IPS-18c (cell line): ENCODE results near the gene ZNF155.

Source experiments
- H3K4me3 ChIP-seq: 2 replicates; pipeline ENCODE4 v1.7.0; 2013; ENCODE audit warnings: low read depth, mild to moderate bottlenecking, low read length, moderate library complexity; ENCODE audit not compliant: insufficient read depth
- H3K9me3 ChIP-seq: one replicate; pipeline ENCODE4 v1.6.1; 2013; ENCODE audit warnings: mild to moderate bottlenecking, low read length, moderate library complexity; ENCODE audit not compliant: control insufficient read depth, insufficient read depth

The ZNF155 gene

GRCh38 chr19:43997631-43998290 is 13.8 kb downstream of the ZNF155 start:
- no peaks in the 10 kb centered on the region for H3K9me3 ChIP-seq
- H3K4me3 ChIP-seq, result no peak overlapping the region

GRCh38 chr19:44002212-44002565 is 18.2 kb downstream of the ZNF155 start:
- Histone ChIP-seq H3K4me3 (peak overlapping the region; percentile 95), H3K9me3 (peaks cover 2% of the 10 kb centered on the region)

- peak within 1 kb of the TSS; percentile 95 for H3K4me3 ChIP-seq
- H3K9me3 ChIP-seq, result peaks cover 2% of the 10 kb centered on the region
Measured at GRCh38 chr19:44002566-44003460, 18.8 kb downstream of the ZNF155 start, which contains the start of gene ZNF230. Gene ZNF230, plus strand, starts transcription at chr19:44002957. Its CDS starts 4,122 bp downstream, at chr19:44007079.

GRCh38 chr19:44003461-44004009 is 19.5 kb downstream of the ZNF155 start:
- Histone ChIP-seq H3K4me3 (peak overlapping the region; percentile 95), H3K9me3 (peaks cover 2% of the 10 kb centered on the region)

- H3K9me3 ChIP-seq, result peaks cover 4% of the 10 kb centered on the region
- no peak overlapping the region for H3K4me3 ChIP-seq
Measured at GRCh38 chr19:44005973-44006372, 22.0 kb downstream of the ZNF155 start.

- H3K4me3 ChIP-seq, result no peak overlapping the region
- peaks cover 4% of the 10 kb centered on the region for H3K9me3 ChIP-seq
Measured at GRCh38 chr19:44007473-44007872, 23.5 kb downstream of the ZNF155 start.

GRCh38 chr19:44010468-44010867 is 26.5 kb downstream of the ZNF155 start:
- H3K9me3 ChIP-seq, result peaks cover 2% of the 10 kb centered on the region

GRCh38 chr19:44019498-44019897 is 35.5 kb downstream of the ZNF155 start:
- H3K9me3 ChIP-seq, result no peaks in the 10 kb centered on the region
- H3K4me3 ChIP-seq, result no peak overlapping the region

More at GRCh38 chr19:44010468-44010867, 26.5 kb downstream of the ZNF155 start:
- H3K4me3 ChIP-seq, result no peak overlapping the region; the same call in 1 of the 2 replicates

GRCh38 chr19:44021221-44021620 is 37.2 kb downstream of the ZNF155 start:
- no peaks in the 10 kb centered on the region for H3K9me3 ChIP-seq
- no peak overlapping the region for H3K4me3 ChIP-seq

- Histone ChIP-seq H3K4me3 (peak overlapping the region; percentile 97), H3K9me3 (no peaks in the 10 kb centered on the region)
Measured at GRCh38 chr19:44024900-44025216, 40.9 kb downstream of the ZNF155 start.

- Histone ChIP-seq H3K4me3 (peak within 1 kb of the TSS; percentile 97), H3K9me3 (no peaks in the 10 kb centered on the region)
Measured at GRCh38 chr19:44025217-44025936, 41.4 kb downstream of the ZNF155 start, which contains the start of gene ZNF222. Gene ZNF222, plus strand, starts transcription at chr19:44025379. Its CDS starts 58 bp downstream, at chr19:44025437.

- Histone ChIP-seq H3K9me3 (peaks cover 1% of the 10 kb centered on the region), H3K4me3 (no peak overlapping the region)
Measured at GRCh38 chr19:44026622-44027021, 42.6 kb downstream of the ZNF155 start.

GRCh38 chr19:44032001-44032610 is 48.1 kb downstream of the ZNF155 start:
- Histone ChIP-seq H3K9me3 (peaks cover 11% of the 10 kb centered on the region), H3K4me3 (no peak overlapping the region)

GRCh38 chr19:44042147-44042546 is 58.2 kb downstream of the ZNF155 start:
- Histone ChIP-seq H3K9me3 (no peaks in the 10 kb centered on the region), H3K4me3 (no peak overlapping the region)
